HepG2 (cell line): ENCODE results near the gene DYNC2I2. TPM values are rescaled to one million over a fixed set of nuclear protein-coding genes. Genes with fewer than 3 reads are reported as not detected.

ENCODE experiments used
- ETV5 ChIP-seq: IDR thresholded peaks from 2 replicates; pipeline ENCODE4 v1.6.1; 2018; ENCODE audit warnings: missing biosample characterization, missing genetic modification reagents, inconsistent platforms, borderline replicate concordance
- HDAC2 ChIP-seq: sonication (generic); formaldehyde crosslinking; IDR thresholded peaks from 2 replicates; pipeline ENCODE4 v1.4.0; 2020; ENCODE audit warnings: missing genetic modification reagents
- HIVEP1 ChIP-seq: sonication (generic); formaldehyde crosslinking; IDR thresholded peaks from 2 replicates; pipeline ENCODE4 v1.4.0; 2020; ENCODE audit warnings: mild to moderate bottlenecking, missing genetic modification reagents
- HNRNPH1 ChIP-seq: fragments of 200-400 bp; formaldehyde crosslinking; optimal IDR thresholded peaks from 2 replicates; pipeline ENCODE3; 2017; ENCODE audit warnings: mild to moderate bottlenecking, low read depth, low read length
- KDM3A ChIP-seq: IDR thresholded peaks from 2 replicates; pipeline ENCODE4 v1.6.1; 2018; ENCODE audit warnings: low read depth, missing compliant biosample characterization
- MEIS1 ChIP-seq: sonication (generic); formaldehyde crosslinking; IDR thresholded peaks from 2 replicates; pipeline ENCODE4 v1.9.0; 2021; ENCODE audit warnings: mild to moderate bottlenecking, missing genetic modification reagents, moderate library complexity, borderline replicate concordance
- NR2C2 ChIP-seq: sonication (generic); formaldehyde crosslinking; IDR thresholded peaks from 2 replicates; pipeline ENCODE4 v1.4.0; 2020; ENCODE audit warnings: missing genetic modification reagents, mild to moderate bottlenecking, moderate library complexity, borderline replicate concordance
- PAX8 ChIP-seq: sonication (generic); formaldehyde crosslinking; IDR thresholded peaks from 2 replicates; pipeline ENCODE4 v1.8.0; 2022; ENCODE audit warnings: mild to moderate bottlenecking, missing genetic modification reagents, borderline replicate concordance
- PPARG ChIP-seq: conservative IDR thresholded peaks from 2 replicates; pipeline ENCODE4 v1.6.1; 2016; ENCODE audit warnings: missing biosample characterization, missing genetic modification reagents
- RFXAP ChIP-seq: sonication (generic); formaldehyde crosslinking; IDR thresholded peaks from 2 replicates; pipeline ENCODE4 v1.4.0; 2020; ENCODE audit warnings: missing genetic modification reagents, borderline replicate concordance
- SIX4 ChIP-seq: sonication (generic); formaldehyde crosslinking; IDR thresholded peaks from 2 replicates; pipeline ENCODE4 v1.4.0; 2020; ENCODE audit warnings: missing genetic modification reagents
- SOX6 ChIP-seq, 2 experiments: fragments of 450-650 bp in 1 of 2; sonication (generic) in 1 of 2; formaldehyde crosslinking in 1 of 2; IDR thresholded peaks; 2 replicates each; pipeline versions ENCODE4 v1.4.0 to v1.6.1; 2017 to 2020; ENCODE audit warnings: antibody characterized with exemption in 1 of 2, mild to moderate bottlenecking in 1 of 2, missing genetic modification reagents in 1 of 2
- TBL1XR1 ChIP-seq: fragments of 150-350 bp; IDR thresholded peaks from 2 replicates; pipeline ENCODE4 v1.6.1; 2014; ENCODE audit warnings: borderline replicate concordance, low read length; ENCODE audit not compliant: partially characterized antibody
- TSC22D2 ChIP-seq: sonication (generic); formaldehyde crosslinking; IDR thresholded peaks from 2 replicates; pipeline ENCODE4 v1.5.1; 2020; ENCODE audit warnings: missing genetic modification reagents, mild to moderate bottlenecking, borderline replicate concordance
- ZNF138 ChIP-seq: sonication (generic); formaldehyde crosslinking; IDR thresholded peaks from 2 replicates; pipeline ENCODE4 v1.5.0; 2020; ENCODE audit warnings: mild to moderate bottlenecking, low read depth, missing genetic modification reagents
- ZNF446 ChIP-seq: sonication (generic); formaldehyde crosslinking; IDR thresholded peaks from 2 replicates; pipeline ENCODE4 v1.5.0; 2020; ENCODE audit warnings: mild to moderate bottlenecking, missing genetic modification reagents
- ZNF652 ChIP-seq: IDR thresholded peaks from 2 replicates; pipeline ENCODE4 v1.6.1; 2016; ENCODE audit warnings: low read depth, borderline replicate concordance
- ZNF883 ChIP-seq: sonication (generic); formaldehyde crosslinking; IDR thresholded peaks from 2 replicates; pipeline ENCODE4 v1.5.1; 2020; ENCODE audit warnings: mild to moderate bottlenecking, missing genetic modification reagents; ENCODE audit errors: not compliant biosample characterization
- polyA plus RNA-seq, 8 experiments: library from polyadenylated mRNA; depleted of rRNA in 3 of 8; stranded (reverse) in 7 of 8; unstranded in 1 of 8; fragments of >200 nt; fragmentation: Illumina TruSeq in 4 of 8; extraction: Trizol in 4 of 8; gene quantifications; 2 replicates each; pipeline versions ENCODE4 v1.2.1 to v1.2.3, GENCODE V29; 2011 to 2016; ENCODE audit warnings: low read depth in 4 of 8, missing spikeins in 1 of 8, mixed read lengths in 1 of 8; ENCODE audit not compliant: insufficient read depth in 1 of 8
- total RNA-seq, 5 experiments: library from RNA; depleted of rRNA; stranded (reverse); fragments of >200 nt; fragmentation: Illumina TruSeq; extraction: Trizol; gene quantifications; 2 replicates each; pipeline ENCODE4 v1.2.3, GENCODE V29; 2016; ENCODE audit warnings: low read depth in 1 of 5
- TF ChIP-seq, protein P1 (sequence below): IDR thresholded peaks from 2 replicates; pipeline ENCODE4 v1.6.1; 2016; ENCODE audit warnings: low read depth
- TF ChIP-seq, protein P2 (sequence below): sonication (generic); formaldehyde crosslinking; IDR thresholded peaks from 2 replicates; pipeline ENCODE4 v1.4.0; 2020; ENCODE audit warnings: mild to moderate bottlenecking, missing genetic modification reagents, borderline replicate concordance
- TF ChIP-seq, protein P3 (sequence below): sonication (generic); formaldehyde crosslinking; IDR thresholded peaks from 2 replicates; pipeline ENCODE4 v1.5.1; 2020; ENCODE audit warnings: missing genetic modification reagents, mild to moderate bottlenecking, borderline replicate concordance
- TF ChIP-seq, protein P4 (sequence below): sonication (generic); formaldehyde crosslinking; IDR thresholded peaks from 2 replicates; pipeline ENCODE4 v1.5.0; 2020; ENCODE audit warnings: mild to moderate bottlenecking, low read depth, missing genetic modification reagents, borderline replicate concordance

DYNC2I2 gene
- total and polyA plus RNA-seq, 2 of the 13 experiments (the other 11 are each of a cell fraction or from before 2014, with no cell fraction given) = 13.7 to 40.2 TPM

DNA sequence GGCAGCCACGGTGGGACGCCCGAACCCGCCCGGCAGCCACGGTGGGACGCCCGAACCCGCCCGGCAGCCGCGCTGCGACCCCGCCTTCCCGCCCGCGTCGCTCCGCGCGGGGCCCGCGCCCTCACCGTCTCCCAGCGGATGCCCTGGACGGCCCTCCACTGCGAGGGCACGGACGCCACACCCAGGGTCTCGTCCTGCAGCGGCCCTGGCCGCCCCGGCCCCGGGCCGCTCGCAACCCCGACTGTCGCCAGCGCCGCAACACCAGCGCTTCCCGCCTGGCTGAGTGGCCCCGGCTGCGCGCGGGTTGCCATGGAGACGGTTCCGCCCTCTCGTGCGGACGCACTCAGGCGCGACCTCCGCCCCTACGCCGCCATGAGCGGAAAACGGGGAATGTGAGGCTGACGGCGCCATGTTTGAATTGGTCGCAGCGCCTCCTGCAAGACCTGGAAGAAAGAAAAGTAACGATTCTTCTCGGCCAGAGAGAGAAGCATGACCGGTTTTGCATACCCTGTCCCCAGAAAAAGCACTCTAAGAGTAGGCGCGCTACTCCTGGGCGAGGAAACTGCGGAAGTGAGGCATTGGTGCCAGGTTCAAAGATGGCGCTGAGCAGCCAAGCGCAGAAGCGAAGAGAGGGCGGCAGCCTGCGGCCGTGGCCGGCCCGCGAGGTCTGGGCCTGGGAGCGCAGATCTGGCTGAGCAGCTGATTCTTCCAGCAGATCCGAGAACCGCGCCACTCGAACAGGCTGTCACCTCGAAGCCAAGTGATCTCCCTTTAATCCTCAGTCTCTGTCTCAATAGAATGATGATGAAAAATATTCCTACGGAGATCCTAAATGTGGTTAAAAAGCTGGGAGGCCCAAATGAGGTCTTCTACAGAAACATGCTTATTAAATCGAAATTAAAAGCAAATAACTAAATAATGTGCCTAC, at the start of gene DYNC2I2 (continued):
- TF ChIP-seq, protein P1, sequence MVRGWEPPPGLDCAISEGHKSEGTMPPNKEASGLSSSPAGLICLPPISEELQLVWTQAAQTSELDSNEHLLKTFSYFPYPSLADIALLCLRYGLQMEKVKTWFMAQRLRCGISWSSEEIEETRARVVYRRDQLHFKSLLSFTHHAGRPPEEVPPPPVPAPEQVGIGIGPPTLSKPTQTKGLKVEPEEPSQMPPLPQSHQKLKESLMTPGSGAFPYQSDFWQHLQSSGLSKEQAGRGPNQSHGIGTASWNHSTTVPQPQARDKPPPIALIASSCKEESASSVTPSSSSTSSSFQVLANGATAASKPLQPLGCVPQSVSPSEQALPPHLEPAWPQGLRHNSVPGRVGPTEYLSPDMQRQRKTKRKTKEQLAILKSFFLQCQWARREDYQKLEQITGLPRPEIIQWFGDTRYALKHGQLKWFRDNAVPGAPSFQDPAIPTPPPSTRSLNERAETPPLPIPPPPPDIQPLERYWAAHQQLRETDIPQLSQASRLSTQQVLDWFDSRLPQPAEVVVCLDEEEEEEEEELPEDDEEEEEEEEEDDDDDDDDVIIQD (CRISPR knock-in tag) = no peak
- peak; percentile 71; the same call in 1 of the 2 replicates for TF ChIP-seq KDM3A (CRISPR knock-in tag)
- TF ChIP-seq HNRNPH1 = no peak
- TF ChIP-seq NR2C2 (CRISPR knock-in tag) = peak; percentile 99
- TF ChIP-seq, protein P2, sequence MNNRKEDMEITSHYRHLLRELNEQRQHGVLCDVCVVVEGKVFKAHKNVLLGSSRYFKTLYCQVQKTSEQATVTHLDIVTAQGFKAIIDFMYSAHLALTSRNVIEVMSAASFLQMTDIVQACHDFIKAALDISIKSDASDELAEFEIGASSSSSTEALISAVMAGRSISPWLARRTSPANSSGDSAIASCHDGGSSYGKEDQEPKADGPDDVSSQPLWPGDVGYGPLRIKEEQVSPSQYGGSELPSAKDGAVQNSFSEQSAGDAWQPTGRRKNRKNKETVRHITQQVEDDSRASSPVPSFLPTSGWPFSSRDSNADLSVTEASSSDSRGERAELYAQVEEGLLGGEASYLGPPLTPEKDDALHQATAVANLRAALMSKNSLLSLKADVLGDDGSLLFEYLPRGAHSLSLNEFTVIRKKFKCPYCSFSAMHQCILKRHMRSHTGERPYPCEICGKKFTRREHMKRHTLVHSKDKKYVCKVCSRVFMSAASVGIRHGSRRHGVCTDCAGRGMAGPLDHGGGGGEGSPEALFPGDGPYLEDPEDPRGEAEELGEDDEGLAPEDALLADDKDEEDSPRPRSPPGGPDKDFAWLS (CRISPR knock-in tag) = no peak; the same call in 1 of the 2 replicates
- peak; percentile 92; the same call in 1 of the 2 replicates for TF ChIP-seq TSC22D2 (CRISPR knock-in tag)
- TF ChIP-seq ZNF652 (CRISPR knock-in tag) = no peak
- TF ChIP-seq SOX6 (IDR thresholded peaks at IDR 0.05) = no peak
- TF ChIP-seq SOX6 (CRISPR knock-in tag; IDR thresholded peaks at IDR 0.05) = peak; percentile 57
- TF ChIP-seq TBL1XR1 = no peak
- TF ChIP-seq RFXAP (CRISPR knock-in tag) = peak; percentile 74; the same call in 1 of the 2 replicates
- peak; percentile 76; the same call in 1 of the 2 replicates for TF ChIP-seq ETV5
- TF ChIP-seq PAX8 (CRISPR knock-in tag) = no peak; the same call in 1 of the 2 replicates
- no peak; the same call in 1 of the 2 replicates for TF ChIP-seq ZNF446 (CRISPR knock-in tag)
- TF ChIP-seq MEIS1 = peak; percentile 43; the same call in 1 of the 2 replicates
- 0 out of 2 replicates have a peak, but pooled peaks have one; percentile 77 for TF ChIP-seq ZNF138 (CRISPR knock-in tag)
- TF ChIP-seq, protein P3, sequence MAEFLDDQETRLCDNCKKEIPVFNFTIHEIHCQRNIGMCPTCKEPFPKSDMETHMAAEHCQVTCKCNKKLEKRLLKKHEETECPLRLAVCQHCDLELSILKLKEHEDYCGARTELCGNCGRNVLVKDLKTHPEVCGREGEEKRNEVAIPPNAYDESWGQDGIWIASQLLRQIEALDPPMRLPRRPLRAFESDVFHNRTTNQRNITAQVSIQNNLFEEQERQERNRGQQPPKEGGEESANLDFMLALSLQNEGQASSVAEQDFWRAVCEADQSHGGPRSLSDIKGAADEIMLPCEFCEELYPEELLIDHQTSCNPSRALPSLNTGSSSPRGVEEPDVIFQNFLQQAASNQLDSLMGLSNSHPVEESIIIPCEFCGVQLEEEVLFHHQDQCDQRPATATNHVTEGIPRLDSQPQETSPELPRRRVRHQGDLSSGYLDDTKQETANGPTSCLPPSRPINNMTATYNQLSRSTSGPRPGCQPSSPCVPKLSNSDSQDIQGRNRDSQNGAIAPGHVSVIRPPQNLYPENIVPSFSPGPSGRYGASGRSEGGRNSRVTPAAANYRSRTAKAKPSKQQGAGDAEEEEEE (CRISPR knock-in tag) = no peak
- TF ChIP-seq HDAC2 (CRISPR knock-in tag) = peak; percentile 50; the same call in 1 of the 2 replicates
- peak; percentile 46 for TF ChIP-seq ZNF883 (CRISPR knock-in tag)
- no peak for TF ChIP-seq SIX4
- TF ChIP-seq HIVEP1 = no peak; the same call in 1 of the 2 replicates
- TF ChIP-seq, protein P4, sequence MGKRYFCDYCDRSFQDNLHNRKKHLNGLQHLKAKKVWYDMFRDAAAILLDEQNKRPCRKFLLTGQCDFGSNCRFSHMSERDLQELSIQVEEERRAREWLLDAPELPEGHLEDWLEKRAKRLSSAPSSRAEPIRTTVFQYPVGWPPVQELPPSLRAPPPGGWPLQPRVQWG (CRISPR knock-in tag) = no peak
- TF ChIP-seq PPARG (CRISPR knock-in tag) = peak; percentile 47
